ENCODE data around the gene GAL3ST3.
"Not testable (repeated sequence)": the region's sequence is repeated elsewhere in the genome, so short reads cannot be mapped to it uniquely, and the experiment has no call there.

The GAL3ST3 gene

GRCh38 chr11:66044757-66045156, 4.2 kb downstream of the GAL3ST3 start:
- no peak for DNase-seq (ENCODE audit: low spot score)

DNA sequence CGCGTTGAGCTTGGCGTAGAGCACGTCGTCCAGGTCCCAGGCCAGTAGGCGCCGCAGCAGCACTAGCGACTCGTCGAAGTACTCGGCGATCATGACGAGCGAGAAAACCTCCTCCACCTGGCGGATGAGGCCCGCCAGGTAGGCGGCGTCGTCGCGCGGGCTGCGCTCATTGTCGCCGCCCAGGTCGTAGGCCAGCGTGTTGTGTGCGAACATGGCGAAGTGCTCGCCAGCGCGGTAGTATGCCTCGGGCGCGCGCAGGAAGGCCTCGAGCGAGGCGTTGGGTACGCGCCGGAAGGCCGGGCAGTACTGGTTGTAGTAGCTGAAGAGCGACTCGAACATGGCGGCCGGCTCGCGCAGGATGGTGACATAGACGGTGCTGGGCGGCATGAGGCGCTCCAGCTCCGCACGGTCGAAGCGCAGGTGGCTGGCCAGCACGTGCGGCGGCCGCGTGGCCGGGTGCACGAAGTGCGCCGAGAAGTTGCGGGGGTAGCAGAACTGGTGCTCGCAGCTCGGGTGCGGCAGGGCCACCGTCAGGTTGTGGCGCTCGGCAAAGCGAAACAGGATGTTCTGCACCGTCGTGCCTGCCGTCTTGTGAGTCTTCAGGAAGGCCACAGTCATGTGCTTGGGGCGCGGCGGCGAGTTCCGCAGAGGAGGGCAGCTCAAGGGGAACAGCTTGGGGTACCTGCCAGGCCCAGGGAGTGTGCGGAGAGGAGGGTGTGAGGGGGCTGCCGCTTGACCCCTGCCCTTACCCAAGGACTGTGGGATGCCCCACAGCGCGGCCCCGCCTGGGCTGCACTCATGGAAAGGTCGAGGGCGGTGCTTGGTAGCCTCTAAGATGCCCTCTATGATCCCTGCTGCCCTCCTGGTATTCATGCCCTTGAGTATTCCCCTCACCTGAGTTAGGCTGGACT, 5.7 kb downstream of the GAL3ST3 start:
- no peak for DNase-seq (ENCODE audit: low spot score)

- no peak for DNase-seq (ENCODE audit: low spot score)
Measured at GRCh38 chr11:66042227-66042995, 6.5 kb downstream of the GAL3ST3 start.

- no peak for DNase-seq (ENCODE audit: low spot score)
Measured at GRCh38 chr11:66039765-66040164, 9.2 kb downstream of the GAL3ST3 start.

GRCh38 chr11:66037327-66037726, 11.6 kb downstream of the GAL3ST3 start:
- no peak for DNase-seq (ENCODE audit: low spot score)

DNA sequence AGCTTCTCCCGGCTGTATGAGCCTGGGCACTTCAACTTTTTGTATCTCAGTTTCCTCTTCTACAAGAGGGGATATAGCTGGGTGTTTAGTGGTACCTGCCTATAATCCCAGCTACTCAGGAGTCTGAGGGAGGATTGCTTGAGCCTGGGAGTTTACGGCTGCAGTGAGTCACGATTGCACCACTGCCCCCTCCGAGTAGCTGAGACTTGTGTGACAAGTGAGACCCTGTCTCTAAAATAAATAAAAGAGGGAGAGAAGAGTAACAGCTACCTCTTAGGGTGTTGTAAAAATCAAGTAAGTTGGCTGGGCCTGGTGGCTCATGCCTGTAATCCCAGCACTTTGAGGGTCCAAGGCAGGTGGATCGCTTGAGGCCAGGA, 12.6 kb downstream of the GAL3ST3 start:
- no peak for DNase-seq (ENCODE audit: low spot score)

- DNase-seq (ENCODE audit: low spot score): no peak
Measured at GRCh38 chr11:66035653-66036333, 13.2 kb downstream of the GAL3ST3 start.

DNA sequence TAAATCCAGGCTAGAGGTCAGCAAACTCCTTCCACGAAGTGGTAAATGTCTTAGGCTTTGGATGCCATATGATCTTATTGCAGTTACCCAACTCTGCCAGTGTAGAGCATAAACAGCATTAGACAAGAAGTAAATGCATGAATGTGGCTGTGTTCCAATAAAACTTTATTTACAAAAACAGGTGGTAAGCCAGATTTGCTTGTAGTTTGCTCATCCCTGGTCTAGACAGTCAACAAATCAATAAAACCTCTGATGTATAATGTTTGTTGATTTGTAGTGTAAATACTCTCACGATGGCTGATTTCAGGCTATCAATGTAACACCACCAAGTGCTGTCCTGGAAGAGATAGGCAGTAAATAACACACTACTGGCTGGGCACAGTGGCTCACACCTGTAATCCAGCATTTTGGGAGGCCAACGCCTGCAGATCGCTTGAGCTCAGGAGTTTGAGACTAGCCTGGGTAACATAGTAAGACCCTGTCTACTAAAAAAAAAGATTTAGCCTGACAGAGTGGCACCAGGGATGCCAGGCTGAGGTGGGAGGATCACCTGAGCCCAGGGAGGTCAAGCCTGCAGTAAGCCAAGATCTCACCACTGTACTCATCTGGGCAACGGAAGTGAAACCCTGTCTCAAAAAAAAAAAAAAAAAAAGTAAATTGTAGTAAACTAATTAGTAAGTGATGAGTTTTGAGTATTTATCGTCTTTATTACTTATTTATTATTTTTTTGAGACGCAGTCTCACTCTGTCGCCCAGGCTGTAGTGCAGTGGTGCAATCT, 15.8 kb downstream of the GAL3ST3 start:
- no peak for DNase-seq (ENCODE audit: low spot score)

- no peak for DNase-seq (ENCODE audit: low spot score)
Measured at GRCh38 chr11:66026017-66026529, 22.9 kb downstream of the GAL3ST3 start, which contains the start of gene CATSPER1. CATSPER1 (minus strand) TSS chr11:66026479; CDS start chr11:66026379, 100 bp downstream.

DNA sequence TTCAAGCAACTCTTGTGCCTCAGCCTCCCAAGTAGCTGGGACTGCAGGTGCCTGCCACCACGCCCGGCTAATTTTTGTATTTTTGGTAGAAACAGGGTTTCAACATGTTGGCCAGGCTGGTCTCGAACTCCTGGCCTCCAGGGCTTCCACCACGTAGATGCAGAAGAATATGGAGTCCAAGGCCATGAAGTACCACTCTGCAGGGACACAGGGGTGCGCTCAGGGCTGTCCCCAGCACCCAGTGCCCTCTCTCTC, 25.8 kb downstream of the GAL3ST3 start:
- DNase-seq (ENCODE audit: low spot score): not testable (repeated sequence)

- DNase-seq (ENCODE audit: low spot score): peak; percentile 86
Measured at GRCh38 chr11:66022401-66023185, 26.4 kb downstream of the GAL3ST3 start.

DNA sequence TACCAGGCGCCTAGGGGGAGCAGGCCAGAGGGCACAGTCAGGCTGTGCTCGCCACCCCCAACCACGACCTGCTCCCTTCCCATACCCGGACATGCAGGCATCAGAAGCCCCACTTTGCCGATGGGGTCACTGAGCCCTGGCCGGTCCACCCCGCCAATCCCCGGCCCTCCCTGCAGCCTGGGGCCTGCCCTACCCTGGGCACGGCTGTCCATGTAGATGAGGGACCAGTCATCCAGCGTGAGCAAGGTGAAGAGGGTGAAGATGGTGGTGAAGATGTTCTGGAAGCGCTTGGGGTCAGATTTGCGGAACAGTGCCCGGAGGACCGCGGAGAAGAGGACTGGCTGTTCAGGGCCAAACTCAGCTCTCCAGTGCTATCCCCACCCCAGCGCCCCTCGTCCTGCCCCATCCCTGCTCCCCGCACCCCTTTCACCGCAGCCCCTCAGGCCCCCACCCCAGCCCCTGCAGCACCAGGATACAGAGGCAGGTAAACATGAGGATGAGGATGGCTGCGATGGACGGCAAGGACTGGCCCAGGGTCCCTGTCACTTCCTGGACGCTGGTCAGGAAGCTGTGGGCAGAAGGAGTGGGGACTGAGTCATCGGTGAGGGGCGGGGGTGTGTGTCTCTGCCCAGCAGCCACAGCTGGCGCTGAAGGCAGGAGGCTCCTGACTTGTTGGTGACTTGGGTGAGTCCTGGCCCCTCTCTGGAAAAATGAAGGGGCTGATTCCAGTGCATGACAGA, 28.2 kb downstream of the GAL3ST3 start:
- peak; percentile 89 for DNase-seq (ENCODE audit: low spot score)

DNA sequence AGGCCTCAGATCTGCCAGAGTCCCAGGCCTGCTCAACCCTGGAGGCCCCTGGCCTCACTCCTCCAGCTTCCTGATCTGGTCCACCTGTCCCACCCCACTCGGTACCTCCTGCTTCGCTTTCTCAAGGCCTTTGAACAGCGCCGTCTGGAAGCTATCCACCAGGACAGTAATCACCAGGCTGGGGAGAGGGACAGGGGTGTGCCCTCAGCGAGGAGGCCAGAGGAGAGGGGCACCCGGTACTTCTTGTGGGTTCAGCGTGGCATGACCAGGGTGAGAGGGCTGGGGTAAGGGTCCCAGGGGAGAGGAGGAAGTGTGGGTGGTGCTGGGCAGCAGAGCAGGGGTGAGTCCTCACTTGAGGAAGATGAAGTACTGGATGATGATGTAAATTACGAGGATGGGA, 28.7 kb downstream of the GAL3ST3 start:
- no peak for DNase-seq (ENCODE audit: low spot score)

DNA sequence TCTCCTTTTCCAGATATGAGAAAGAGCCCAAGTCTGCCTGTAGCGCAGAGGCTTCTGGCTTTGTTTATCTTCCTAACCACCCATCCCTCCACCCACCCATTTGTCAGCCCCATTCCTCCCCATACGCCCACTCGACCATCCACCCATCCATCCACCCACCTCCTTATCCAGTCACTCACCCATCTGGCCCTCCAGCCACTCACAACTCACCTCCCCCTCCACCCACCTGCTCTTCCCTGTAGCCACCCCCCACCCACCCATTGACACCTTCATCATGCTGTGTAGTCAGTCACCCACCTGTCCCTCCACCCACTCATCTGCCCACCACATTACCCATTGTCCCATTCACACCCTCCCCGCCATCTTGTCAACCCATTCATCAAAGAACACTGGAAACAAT, 31.6 kb downstream of the GAL3ST3 start:
- no peak for DNase-seq (ENCODE audit: low spot score)

- no peak for DNase-seq (ENCODE audit: low spot score)
Measured at GRCh38 chr11:66016793-66017177, 32.2 kb downstream of the GAL3ST3 start.

DNA sequence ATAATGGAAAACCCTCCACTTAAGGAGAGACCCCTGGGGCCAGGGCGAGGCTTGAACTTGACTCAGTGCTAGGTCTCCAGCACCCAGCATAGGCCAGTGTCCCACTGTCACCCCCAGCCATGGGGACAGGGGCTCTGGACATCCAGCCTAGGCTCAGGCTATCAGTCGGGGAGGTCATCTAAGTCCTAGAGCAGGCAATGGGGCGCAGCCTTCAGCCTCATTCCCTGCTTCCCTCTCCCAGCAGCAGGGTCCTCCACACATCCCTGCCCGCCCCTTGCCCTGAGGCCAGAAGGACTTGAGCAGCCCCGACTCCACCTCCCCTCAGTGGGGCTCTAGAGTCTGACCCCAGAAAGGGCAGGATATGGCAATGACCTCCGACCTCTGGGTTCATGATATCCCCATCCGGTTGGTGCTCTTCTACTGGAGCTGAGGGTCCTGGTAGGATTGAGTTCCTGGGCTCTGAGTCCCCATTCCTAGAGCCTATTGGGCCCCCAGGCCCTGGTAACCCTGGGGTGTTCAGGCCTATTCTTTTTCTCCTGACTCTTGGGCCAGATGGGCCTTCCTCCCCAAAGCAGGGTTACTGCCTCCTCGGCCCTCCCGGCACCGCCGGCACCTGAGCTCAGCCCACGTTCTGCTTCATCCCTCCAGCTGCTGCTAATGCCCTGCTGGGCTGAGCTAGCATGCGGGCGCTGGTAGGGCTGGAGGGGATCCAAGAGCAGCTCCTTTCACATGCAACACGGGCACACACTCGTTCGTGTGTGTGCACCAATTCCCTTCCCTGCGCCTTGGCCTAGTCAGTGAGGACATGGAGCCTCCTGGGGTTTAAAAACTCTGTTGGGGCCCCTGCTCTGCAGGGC, 32.8 kb downstream of the GAL3ST3 start:
- no peak for DNase-seq (ENCODE audit: low spot score)

GRCh38 chr11:66015454-66015881, 33.5 kb downstream of the GAL3ST3 start:
- peak; percentile 60 for DNase-seq (ENCODE audit: low spot score)

- no peak for DNase-seq (ENCODE audit: low spot score)
Measured at GRCh38 chr11:66014804-66015453, 34.0 kb downstream of the GAL3ST3 start.

- no peak for DNase-seq (ENCODE audit: low spot score)
Measured at GRCh38 chr11:66013762-66014100, 35.2 kb downstream of the GAL3ST3 start.

Data from AG08395 (cell line).